GM12873 (cell line): ENCODE measurements around the gene DNAH1.

Experiments
- TF ChIP-seq, protein P1 (sequence below): IDR thresholded peaks from 2 replicates; pipeline ENCODE4 v1.5.1; 2012; ENCODE audit warnings: low read depth, mild to moderate bottlenecking, moderate library complexity, low read length, control low read depth; ENCODE audit not compliant: insufficient read depth; ENCODE audit errors: missing control alignments

DNAH1 gene

DNA sequence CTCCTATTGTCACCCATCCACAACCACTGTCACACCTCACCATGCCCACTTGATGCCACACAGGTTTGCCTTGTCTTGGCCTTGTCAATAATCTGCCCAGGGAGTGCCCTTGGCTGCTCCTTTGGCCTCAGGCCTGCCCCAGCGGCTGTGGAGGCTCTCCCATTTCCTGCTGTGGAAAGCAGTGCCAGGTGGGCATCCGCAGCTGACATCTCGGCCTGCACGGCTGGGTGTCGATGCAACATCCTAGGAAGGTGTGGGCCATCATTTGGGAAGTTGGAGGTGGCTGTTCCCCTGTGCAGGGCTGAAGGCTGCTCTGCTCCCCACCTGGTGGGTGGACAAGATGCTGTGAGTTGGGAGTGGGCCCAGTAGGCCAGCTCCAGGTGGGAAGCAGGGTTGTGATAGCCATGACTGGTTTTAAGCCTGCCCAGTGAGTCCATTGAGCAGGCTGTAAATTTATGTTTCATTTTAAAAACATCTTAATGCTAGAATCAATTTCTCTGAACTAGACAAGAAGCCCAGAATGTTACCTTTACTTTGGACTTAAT is 12.5 kb downstream of the DNAH1 start:
- TF ChIP-seq, protein P1, sequence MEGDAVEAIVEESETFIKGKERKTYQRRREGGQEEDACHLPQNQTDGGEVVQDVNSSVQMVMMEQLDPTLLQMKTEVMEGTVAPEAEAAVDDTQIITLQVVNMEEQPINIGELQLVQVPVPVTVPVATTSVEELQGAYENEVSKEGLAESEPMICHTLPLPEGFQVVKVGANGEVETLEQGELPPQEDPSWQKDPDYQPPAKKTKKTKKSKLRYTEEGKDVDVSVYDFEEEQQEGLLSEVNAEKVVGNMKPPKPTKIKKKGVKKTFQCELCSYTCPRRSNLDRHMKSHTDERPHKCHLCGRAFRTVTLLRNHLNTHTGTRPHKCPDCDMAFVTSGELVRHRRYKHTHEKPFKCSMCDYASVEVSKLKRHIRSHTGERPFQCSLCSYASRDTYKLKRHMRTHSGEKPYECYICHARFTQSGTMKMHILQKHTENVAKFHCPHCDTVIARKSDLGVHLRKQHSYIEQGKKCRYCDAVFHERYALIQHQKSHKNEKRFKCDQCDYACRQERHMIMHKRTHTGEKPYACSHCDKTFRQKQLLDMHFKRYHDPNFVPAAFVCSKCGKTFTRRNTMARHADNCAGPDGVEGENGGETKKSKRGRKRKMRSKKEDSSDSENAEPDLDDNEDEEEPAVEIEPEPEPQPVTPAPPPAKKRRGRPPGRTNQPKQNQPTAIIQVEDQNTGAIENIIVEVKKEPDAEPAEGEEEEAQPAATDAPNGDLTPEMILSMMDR, result no peak

- TF ChIP-seq, protein P1, result no peak
These were observed 14.2 kb downstream of the DNAH1 start for GRCh38 chr3:52330194-52330805.

GRCh38 chr3:52331091-52331490 is 15.0 kb downstream of the DNAH1 start:
- TF ChIP-seq, protein P1, result no peak

DNA sequence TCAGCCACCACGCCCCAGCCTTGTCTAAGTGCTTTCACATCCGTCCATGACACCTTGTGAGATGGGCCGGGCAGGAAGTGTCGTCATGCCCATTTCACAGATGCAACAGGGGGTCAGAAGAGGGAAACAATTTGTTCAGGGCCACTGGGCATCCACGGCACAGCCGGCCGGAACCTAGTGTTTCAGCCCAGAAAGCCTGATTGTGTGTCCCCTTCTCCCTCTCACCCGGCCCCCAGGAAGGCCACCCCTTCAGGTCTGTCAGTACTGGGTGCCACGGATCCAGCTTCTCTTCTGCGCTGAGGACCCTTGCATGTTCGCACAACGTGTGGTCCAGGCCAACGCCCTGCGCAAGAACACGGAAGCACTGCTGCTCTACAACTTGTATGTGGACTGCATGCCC is 15.8 kb downstream of the DNAH1 start:
- TF ChIP-seq, protein P1, result no peak

DNA sequence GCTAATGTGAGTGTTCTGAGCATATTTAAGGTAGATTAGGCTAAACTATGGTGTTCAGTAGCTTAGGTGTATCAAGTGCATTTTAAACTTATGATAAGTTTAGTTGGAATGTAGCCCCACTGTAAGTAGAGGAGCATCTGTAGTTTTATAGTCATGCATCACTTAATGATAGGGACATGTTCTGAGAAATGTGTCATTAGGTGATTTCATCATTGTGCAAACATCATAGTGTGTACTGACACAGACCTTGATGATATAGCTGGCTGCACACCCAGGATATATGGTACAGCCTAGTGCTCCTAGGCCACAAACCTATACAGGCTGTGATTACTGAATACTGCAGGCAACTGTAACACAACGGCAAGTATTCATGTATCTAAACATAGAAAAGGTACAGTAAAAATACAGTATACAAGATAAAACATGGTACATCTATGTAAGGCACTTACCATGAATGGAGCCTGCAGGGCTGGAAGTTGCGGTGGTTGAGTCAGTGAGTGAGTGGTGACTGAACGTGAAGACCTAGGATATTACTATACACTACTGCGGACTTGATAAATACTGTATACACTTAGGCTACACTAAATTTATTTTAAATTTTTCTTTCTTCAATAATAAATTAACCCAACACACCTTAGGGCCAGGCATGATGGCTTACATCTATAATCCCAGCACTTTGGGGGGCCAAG is 17.9 kb downstream of the DNAH1 start:
- TF ChIP-seq, protein P1, result no peak

DNA sequence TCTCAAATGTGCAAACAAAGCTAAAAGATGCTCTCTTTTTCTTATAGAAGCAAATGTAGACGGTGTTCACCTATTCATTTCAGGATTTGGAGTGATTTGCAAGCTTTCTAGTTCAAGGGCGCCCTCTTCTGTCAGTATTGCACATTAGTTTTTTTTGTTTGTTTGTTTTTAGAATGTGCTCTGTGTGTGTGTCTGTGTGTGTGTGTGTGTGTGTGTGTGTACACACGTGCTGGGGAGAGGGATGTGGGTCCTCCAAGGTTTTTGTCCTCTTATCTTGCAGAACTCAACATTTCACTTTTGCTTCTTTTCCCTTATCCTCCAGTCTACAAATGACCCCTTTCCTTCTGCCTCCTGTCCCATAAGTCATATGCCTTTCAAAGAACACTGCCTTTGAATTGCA is 23.5 kb downstream of the DNAH1 start:
- TF ChIP-seq, protein P1, result peak; percentile 77

DNA sequence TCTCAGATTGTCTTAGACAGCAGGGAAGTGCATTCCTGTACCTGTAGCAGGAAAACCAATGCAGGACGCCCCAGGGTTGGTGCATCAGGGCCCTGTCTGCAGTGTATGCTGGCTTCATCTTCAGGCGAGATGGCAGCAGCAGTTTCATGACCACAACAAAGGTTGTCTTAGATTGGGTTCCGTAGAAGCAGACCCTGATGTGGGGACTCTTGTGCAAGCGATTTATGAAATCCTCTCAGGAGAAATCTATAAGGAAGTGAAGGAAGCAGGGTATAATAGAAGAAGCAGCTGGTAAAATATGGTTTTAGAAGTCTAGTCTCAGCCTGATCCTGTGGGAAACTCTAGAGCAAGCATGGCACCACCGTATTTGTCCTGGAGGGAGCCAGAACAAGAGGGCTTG is 25.0 kb downstream of the DNAH1 start:
- TF ChIP-seq, protein P1, result no peak
